Ovary (tissue), 3 donors: Measurements from ENCODE around the gene KIF9.
"Not testable (repeated sequence)": the region's sequence is repeated elsewhere in the genome, so short reads cannot be mapped to it uniquely, and the experiment has no call there.

Source experiments
- POLR2A ChIP-seq: fragments of 450-650 bp; IDR thresholded peaks from one replicate; pipeline ENCODE4 v1.6.1; 2017; ENCODE audit warnings: antibody characterized with exemption, mild to moderate bottlenecking, moderate library complexity
- TF ChIP-seq, protein P1 (sequence below), 3 donors: fragments of 450-650 bp in 2 of 3; fragments of 200-600 bp in 1 of 3; IDR thresholded peaks; one replicate each; pipeline versions ENCODE4 v1.5.1 to v1.8.0; 2016 to 2022; ENCODE audit warnings: antibody characterized with exemption in 3 of 3, mild to moderate bottlenecking in 1 of 3
- donor health status: DM: no; HTN: no; CAD: no.

DNA sequence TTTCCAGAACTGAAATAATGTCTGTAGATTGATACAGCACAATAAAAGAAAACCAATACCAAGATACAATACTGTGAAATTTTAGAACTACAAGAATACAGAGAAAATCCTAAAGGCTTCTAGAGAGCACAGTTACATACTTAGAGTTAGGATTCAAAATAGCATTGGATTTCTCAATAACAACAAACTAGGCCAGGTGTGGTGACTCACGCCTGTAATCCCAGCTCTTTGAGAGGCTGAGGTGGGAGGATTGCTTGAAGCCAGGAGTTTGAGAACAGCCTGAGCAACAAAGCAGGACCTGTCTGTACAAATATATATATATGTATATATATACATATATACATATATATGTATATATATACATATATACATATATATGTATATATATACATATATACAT, 33.6 kb upstream of the KIF9 start:
- TF ChIP-seq POLR2A, result not testable (repeated sequence)
- TF ChIP-seq, protein P1, sequence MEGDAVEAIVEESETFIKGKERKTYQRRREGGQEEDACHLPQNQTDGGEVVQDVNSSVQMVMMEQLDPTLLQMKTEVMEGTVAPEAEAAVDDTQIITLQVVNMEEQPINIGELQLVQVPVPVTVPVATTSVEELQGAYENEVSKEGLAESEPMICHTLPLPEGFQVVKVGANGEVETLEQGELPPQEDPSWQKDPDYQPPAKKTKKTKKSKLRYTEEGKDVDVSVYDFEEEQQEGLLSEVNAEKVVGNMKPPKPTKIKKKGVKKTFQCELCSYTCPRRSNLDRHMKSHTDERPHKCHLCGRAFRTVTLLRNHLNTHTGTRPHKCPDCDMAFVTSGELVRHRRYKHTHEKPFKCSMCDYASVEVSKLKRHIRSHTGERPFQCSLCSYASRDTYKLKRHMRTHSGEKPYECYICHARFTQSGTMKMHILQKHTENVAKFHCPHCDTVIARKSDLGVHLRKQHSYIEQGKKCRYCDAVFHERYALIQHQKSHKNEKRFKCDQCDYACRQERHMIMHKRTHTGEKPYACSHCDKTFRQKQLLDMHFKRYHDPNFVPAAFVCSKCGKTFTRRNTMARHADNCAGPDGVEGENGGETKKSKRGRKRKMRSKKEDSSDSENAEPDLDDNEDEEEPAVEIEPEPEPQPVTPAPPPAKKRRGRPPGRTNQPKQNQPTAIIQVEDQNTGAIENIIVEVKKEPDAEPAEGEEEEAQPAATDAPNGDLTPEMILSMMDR (IDR thresholded peaks at IDR 0.05), result not testable (repeated sequence)
